HG03039 (cell line): ENCODE data around the gene C9orf43.

Experiments
- ATAC-seq: cut with Tn5 transposase; IDR thresholded peaks from one replicate; pipeline ENCODE4 v1.9.1; 2021; ENCODE audit warnings: mild to moderate bottlenecking, moderate library complexity; ENCODE audit not compliant: unreplicated experiment

Gene C9orf43

DNA sequence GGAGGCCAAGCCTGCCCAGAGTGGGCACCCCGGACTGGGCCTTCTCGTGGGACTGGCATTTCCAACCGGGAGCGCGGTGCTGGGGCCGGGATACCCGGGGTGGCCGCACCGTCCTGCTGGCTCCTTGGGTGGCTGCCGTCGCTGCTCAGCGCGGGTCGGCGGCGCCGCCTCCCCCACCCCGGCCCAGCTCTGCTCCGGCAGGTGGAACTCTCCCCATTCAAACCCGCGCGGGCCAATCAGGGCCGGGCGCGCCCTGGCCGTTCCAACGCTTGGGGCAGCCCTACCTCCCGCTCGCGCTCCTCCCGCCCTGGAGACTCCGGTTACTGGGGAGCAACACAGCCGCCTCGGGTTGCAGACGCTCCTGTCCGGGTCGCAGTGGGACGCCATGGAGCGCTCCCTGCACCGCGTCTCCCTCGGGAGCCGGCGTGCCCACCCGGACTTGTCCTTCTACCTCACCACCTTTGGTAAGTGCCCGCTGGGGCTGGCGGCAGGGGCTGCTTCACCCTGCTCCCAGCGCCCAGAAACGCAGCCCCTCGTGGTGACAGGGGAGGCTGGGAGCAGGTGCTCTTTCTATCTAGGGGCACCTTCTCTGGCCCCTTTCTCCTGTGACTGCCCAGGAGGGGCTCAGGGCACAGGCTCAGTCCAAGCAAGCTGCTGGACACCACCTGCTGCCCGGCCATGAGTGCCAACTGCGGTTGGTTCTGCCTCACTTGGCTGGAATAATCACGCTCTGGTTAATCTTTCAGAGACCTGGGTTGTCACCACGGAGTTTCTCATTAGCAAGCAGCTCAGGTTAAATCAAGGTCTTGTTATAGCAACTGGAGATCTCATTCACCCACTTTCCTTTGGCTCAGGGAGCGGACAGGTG is 53.1 kb downstream of the C9orf43 start, which contains the start of gene RGS3:
TSS of gene RGS3 (plus strand) at position 310 of the 868 bp plus-strand sequence. CDS start at position 386, 76 bp downstream.
- no peak for ATAC-seq

DNA sequence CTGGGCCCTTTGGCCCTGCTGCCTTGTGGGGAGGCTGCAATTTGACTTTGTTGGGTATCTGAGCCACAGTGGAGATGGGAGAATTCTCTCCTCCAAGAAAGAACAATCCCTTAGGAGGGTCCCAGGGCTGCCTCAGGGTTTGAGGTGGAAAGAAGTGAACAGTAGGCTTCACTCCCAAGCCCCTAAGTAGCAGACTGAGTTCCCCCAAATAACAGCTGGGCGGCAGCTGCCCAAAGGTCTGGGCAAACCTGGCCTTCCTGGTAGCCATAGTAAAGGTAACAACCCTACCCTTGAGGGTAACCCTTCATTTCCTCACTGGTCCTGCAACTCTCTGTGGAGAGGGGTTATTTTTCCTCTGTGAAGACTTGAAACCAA is 53.7 kb downstream of the C9orf43 start:
- no peak for ATAC-seq

DNA sequence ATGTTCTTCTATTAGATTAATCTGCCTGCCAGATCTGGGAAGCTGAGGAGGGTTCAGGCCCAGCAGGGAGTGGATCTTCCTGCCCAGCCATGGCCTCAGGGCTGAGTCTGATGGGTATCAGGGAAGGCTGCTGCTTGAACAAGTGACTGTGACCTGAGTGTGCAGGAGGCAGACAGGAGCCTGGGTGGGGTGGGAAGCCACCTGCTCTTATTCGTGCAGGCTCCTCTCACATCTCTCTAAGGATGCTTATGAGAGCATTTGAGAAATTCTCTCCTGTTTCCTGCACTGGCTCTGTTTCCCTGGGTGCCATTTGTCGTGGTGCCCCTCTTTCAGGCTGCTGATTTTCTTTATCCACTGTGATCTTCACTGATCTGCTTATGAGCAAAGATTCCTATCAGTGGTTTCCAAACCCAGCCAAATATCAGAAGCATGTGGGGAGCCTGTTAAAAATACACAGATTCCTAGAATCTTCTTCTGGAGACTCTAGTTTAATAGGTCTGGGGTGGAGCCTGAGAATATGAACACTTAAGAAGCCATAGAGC is 55.1 kb downstream of the C9orf43 start:
- ATAC-seq: no peak

DNA sequence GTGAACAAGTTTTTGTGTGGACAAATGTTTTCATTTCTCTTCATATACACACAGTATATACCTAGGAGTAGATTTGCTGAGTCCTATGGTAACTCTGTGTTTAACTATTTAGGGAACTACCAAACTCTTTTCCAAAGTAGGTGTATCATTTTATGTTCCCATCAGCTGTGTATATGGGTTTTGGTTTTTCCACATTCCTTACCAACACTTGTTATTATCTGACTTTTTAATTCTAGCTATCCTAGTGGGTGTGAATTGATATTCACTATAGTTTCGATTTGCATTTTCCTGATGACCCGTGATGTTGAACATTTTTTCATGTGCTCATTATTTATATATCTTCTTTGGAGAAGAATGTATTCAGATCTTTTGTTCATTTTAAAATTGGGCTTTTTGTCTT is 56.6 kb downstream of the C9orf43 start:
- ATAC-seq: no peak

DNA sequence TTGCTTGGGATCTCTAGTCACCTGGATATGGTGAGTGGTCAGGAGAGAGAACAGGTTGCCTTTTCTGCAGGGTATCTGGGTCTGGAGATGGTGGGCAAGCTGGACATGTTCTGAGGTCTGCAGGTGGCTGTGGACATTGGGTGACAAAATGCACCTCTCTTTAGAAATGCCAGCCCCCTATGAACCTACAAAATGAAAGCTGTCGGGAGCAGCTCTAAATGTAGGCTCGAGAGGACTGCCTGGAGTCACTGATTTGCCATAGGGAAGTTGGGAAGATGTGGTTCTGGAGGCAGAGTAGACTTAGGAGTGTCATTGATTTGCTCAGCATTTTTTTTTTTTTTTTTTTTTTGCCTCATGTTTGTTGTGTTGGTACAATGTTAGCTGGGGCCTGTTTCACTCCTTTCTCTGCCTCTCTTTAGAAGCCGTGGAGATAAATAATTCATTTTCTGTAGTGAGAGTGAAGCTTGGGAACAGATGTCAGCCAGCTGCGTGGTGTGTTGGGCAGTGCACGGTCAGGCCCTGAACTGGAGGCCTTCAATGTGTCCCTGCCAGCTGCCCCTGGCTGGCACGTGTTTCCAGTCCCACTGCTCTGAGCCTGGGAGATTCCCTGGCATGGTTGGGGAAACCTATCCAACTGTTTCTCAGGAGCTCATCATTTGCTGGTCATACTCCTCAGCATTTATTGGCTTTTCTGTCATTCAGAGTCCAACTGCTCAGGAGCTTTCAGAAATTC is 58.3 kb downstream of the C9orf43 start:
- no peak for ATAC-seq

DNA sequence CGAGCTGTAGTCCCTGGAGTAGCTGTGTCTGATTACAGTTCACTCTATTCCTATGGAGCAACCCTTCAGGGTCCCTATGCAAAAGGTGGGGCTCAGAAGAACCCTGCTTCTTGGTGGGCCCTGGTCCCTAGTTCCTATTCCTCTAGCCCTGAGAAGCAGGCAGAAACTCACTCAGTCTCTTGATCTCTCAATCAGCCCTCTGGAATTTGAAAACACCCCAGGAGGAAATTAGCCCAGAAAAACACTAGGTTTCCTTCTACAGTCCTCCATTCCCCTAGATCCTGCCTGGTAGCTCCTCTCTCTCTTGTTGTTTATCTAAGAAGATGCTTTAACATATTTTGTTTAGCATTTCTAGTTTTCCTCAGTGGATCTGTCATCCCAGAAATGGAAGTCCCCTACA is 60.6 kb downstream of the C9orf43 start:
- ATAC-seq: no peak

DNA sequence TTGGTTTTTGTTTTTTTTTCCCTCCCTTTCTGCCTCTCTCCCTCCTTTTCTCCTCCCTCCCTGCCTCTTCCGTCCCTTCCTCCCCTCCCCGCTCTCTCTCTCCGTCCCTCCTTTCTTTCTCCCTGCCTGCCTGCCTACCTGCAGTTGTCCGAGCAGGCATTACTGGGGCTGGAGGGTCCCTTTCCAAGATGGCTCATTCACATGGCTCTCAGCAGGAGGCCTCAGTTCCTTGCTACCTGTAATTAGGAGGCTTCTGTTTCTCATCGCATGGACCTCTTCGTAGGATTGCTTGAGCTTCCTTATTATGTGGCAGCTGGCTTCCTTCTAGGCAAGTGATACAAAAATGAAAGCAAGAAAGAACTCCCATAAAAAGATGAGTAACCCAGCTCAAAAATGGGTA is 61.0 kb downstream of the C9orf43 start:
- ATAC-seq: no peak

DNA sequence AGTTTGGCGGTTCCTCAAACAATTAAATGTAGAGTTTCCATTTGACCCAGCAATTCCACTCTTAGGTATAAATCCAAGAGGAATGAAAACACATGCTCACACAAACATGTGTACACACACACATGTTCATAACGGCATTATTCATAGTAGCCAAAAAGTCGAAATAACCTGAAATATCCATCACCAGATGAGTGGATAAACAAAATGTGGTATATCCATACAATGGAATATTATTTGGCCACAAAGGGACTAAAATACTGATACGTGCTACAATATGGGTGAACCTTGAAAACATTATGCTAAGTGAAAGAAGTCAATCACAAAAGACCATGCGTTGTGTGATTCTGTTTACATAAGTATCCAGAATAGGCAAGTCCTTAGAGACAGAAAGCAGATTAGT is 61.7 kb downstream of the C9orf43 start:
- no peak for ATAC-seq

DNA sequence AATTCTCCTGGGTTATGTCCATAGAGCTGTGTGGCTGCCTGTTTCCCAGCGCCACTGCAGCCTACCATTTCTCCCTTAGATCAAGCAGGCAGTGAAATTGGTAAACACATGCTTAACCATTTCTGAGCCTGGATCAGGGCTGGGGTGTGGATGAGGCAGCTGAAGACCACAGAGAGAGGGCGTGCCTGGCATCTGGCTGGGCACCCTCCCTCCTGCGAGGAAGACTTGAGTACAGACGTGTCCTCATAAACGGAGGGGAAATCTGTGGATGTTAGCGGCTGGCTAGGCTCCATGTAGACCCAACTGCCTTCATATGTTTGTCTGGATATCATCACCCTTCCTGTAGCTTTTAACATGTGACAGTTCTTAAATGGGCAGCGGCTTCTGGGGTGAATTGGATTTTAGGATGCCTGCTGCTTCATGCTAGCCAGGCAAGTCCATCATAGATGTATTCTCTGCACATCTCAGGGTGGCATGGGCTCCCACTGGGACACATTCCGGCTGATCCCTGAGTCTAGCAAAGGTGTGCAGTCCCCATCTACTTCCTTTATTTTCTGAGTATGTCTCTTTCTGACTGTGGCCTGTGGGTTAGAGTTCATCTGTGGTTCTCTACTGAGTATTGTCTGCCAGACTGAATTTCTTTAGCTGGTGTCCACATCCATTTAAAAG is 63.9 kb downstream of the C9orf43 start:
- ATAC-seq: no peak

DNA sequence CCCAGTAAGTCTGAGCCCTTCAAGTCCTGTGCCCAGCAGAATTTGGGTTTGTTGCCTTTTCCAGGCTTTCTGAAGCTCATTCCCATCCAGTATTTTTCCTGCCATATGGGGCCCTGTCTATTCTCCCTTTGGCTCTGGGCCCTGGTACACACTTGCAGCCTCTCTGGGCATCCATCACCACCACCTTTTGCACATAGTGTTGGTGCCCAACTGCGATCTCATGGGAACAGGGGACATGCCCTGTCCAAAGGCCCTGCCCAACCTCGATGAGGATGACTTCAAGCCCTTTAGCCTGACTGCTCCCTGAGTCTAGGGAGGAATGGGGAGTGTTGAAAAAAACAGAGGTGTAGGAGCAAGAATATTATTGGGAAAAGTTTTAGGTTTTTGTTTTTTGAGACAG is 64.5 kb downstream of the C9orf43 start:
- no peak for ATAC-seq

DNA sequence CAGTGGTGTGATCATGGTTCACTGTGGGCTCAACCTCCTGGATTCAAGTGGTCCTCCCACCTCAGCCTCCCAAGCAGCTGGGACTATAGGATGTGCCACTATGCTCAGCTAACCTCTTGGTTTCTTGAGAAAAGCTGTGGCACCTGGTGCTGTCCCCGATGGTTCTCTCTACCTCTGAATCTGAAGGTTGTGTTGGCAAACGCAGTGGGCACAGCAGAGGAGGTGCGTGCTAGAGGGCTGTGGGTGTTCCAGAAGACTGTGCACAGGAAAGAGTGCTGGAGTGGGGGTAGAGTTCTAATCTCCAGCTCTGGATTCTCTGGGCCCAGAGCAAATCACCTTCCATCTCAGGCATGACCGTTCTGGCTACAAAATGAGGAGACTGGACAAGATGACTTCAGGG is 65.4 kb downstream of the C9orf43 start:
- no peak for ATAC-seq

DNA sequence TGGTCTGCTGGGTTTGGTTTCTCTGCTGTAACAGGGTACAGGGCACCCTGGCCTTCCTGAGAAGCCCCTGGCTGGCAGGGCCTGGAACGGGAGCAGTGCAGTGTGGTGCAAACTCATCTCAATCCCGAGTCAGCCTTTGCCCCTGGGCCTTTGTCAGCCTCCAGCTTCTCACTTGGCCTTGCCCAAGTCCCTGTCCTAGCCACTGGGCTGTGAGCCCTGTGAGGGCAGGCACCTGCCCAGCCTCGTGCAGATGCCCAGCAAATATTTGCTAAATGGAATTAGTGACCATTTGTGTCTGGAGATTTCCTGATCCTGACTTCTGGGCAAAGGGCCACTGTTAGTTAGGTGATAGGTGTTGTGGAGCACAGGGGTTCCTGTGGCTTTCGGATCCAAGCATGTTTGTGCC is 66.0 kb downstream of the C9orf43 start:
- no peak for ATAC-seq

DNA sequence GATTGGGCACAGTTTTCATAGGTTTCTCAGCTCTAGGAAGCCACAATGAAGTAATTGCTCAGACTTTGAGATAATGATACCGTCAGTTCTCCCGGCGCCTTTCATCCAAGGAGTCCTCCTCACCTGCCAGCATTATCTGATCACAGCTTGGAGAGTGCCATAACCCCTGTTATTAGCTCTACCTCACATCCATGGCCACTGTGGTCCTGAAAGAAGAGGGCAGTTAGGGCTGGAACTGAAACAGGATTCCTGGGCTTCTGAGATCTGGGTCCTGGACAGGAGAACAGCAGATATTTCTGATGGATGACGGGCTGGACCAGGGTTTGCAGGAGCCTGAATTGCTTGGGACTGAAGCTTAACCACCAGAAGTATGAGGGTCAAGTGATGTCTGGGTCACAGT is 66.5 kb downstream of the C9orf43 start:
- no peak for ATAC-seq

DNA sequence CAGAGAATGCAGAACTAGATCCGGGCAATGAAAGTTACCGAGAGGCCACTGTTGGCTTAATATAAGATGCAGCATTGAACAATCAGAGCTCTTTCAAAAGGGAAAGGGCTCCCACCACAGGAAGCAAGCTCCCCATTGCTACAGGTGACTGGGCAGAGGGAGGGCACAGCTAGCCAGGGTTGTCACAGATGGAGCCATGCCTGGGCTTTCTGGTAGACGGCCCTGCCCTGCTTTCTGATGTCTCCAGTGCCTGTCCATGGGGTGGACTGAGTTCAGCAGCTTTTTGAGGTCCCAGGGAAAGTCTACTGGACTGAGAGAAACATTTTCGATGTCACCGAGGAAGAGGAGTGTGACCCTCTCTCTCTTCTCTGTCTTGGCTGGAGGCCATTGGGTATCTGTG is 67.1 kb downstream of the C9orf43 start:
- no peak for ATAC-seq

DNA sequence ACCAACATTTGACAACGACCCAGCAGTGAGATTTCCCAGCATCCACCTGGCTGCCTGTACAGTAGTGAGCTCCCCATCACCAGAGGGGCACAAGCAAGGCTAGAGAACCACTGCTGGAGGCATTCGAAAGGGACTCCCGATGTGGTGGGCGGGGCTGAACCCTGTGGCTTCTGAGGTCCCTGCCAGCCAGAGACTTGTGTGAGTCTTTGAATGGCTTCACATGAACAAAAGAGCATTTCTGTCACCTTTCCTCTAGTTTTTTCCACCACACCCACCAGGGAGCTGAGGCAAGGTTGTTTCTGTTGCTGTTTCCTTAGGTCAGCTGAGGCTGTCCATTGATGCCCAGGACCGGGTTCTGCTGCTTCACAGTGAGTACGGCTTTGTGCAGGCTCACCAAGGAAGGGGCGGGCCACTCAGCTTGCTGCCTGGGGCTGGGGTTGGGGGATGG is 68.7 kb downstream of the C9orf43 start:
- no peak for ATAC-seq
